PC-9 (cell line): ENCODE measurements around the gene NR2C2. TPM values are rescaled to one million over a fixed set of nuclear protein-coding genes. Genes with fewer than 3 reads are reported as not detected.
A peak's percentile ranks its signal among the peaks of the same experiment; 100 is the strongest.

Experiments
- BruUV-seq: library from RNA; stranded (reverse); fragments of 400-500 nt; replicated peaks from 2 replicates; lab custom pipeline; 2021; lab: Mats Ljungman, UMichigan
- CTCF ChIA-PET: fragments of 300-600 bp; sonication (Branson Sonifier 250); formaldehyde crosslinking; loops from one replicate; lab custom pipeline; 2022; ENCODE audit warnings: antibody characterized with exemption; lab: Charles Lee
- POLR2A ChIA-PET: fragments of 300-600 bp; sonication (Branson Sonifier 250); formaldehyde crosslinking; loops from one replicate; lab custom pipeline; 2022; ENCODE audit warnings: antibody characterized with exemption; ENCODE audit not compliant: unreplicated experiment; lab: Charles Lee
- DNase-seq, 2 experiments: peaks; one replicate each; pipeline versions ENCODE4 v3.0.0 to v3.0.0-alpha.2; 2015 to 2022; ENCODE audit warnings: mixed read lengths in 1 of 2
- H2AFZ ChIP-seq: fragments of 200-600 bp; sonication (generic); 2 replicates; pipeline ENCODE4 v1.8.1; 2017; ENCODE audit warnings: antibody characterized with exemption
- H3F3A ChIP-seq: fragments of 200-600 bp; sonication (generic); 2 replicates; pipeline ENCODE4 v1.8.1; 2017; ENCODE audit warnings: antibody characterized with exemption, mild to moderate bottlenecking, low read depth; ENCODE audit not compliant: insufficient read depth
- H3K27ac ChIP-seq: fragments of 200-600 bp; sonication (generic); 2 replicates; pipeline ENCODE4 v1.6.1; 2016; ENCODE audit warnings: mixed run types
- H3K27me3 ChIP-seq: fragments of 200-600 bp; sonication (generic); 2 replicates; pipeline ENCODE4 v1.6.1; 2016; ENCODE audit warnings: low read depth, mixed run types; ENCODE audit not compliant: insufficient read depth
- H3K36me3 ChIP-seq: fragments of 200-600 bp; sonication (generic); 2 replicates; pipeline ENCODE4 v1.6.1; 2016; ENCODE audit warnings: low read depth, mixed run types
- H3K4me1 ChIP-seq: fragments of 200-600 bp; sonication (generic); replicated peaks from 2 replicates; pipeline ENCODE4 v1.6.1; 2016; ENCODE audit warnings: mixed run types; ENCODE audit not compliant: insufficient read depth
- H3K4me2 ChIP-seq: fragments of 200-600 bp; sonication (generic); 2 replicates; pipeline ENCODE4 v1.6.1; 2017; ENCODE audit warnings: mixed run types
- H3K4me3 ChIP-seq: fragments of 200-600 bp; sonication (generic); 2 replicates; pipeline ENCODE4 v1.6.1; 2016; ENCODE audit warnings: mixed run types
- H3K79me2 ChIP-seq: fragments of 200-600 bp; sonication (generic); 2 replicates; pipeline ENCODE4 v1.6.1; 2017; ENCODE audit warnings: low read depth, mixed run types
- H3K9me2 ChIP-seq: fragments of 200-600 bp; sonication (generic); 2 replicates; pipeline ENCODE4 v1.8.1; 2017; ENCODE audit warnings: mild to moderate bottlenecking; ENCODE audit not compliant: insufficient read depth
- H3K9me3 ChIP-seq: fragments of 200-600 bp; sonication (generic); 2 replicates; pipeline ENCODE4 v1.8.1; 2016; ENCODE audit warnings: low read depth; ENCODE audit not compliant: insufficient read depth
- H4K20me1 ChIP-seq: fragments of 200-600 bp; sonication (generic); 2 replicates; pipeline ENCODE4 v1.8.1; 2017; ENCODE audit not compliant: insufficient read depth
- CTCF ChIP-seq: fragments of 200-600 bp; sonication (generic); conservative IDR thresholded peaks from 2 replicates; pipeline ENCODE4 v1.6.1; 2017; ENCODE audit warnings: mixed run types, antibody characterized with exemption, mild to moderate bottlenecking, moderate library complexity
- EZH2 ChIP-seq: fragments of 200-600 bp; sonication (generic); IDR thresholded peaks from 2 replicates; pipeline ENCODE4 v1.8.0; 2017; ENCODE audit warnings: antibody characterized with exemption, low read depth
- intact Hi-C: fragments of 100-400 bp; cut with micrococcal nuclease; formaldehyde crosslinking; loops from one replicate; pipeline ENCODE4 v1.10.0; 2022; ENCODE audit not compliant: unreplicated experiment
- total RNA-seq: library from RNA; stranded (reverse); gene quantifications from 2 replicates; pipeline ENCODE4 v1.2.3, GENCODE V29; 2021

Gene NR2C2
- total RNA-seq, 1 experiment from 2014 or later: 44.1 TPM

GRCh38 chr3:15063238-15063637, 115.9 kb downstream of the NR2C2 start:
- Histone ChIP-seq H3K9me3 (no peaks in the 10 kb centered on the region), H3K4me1 (peaks cover 18% of the 10 kb centered on the region), H3K79me2 (peaks cover 36% of the 10 kb centered on the region), H3K27me3 (no peaks in the 10 kb centered on the region), H3K36me3 (no peaks in the 10 kb centered on the region; the same call in 1 of the 2 replicates), H3K27ac (no peak overlapping the region), H3K4me3 (peak overlapping the region; percentile 97; the same call in 1 of the 2 replicates), H2AFZ (no peak overlapping the region), H4K20me1 (peaks cover 17% of the 10 kb centered on the region; the same call in 1 of the 2 replicates), H3K9me2 (no peaks in the 10 kb centered on the region; the same call in 1 of the 2 replicates), H3F3A (peaks cover 10% of the 10 kb centered on the region), H3K4me2 (peak overlapping the region; percentile 95)
- no peak for TF ChIP-seq CTCF
- TF ChIP-seq EZH2: no peak
- no peak for DNase-seq
- no TSS peak for BruUV-seq
- intact Hi-C loops: no loop called here
- ChIA-PET POLR2A (no interaction called here), CTCF (no interaction called here)

- Histone ChIP-seq H3K9me3 (no peaks in the 10 kb centered on the region), H3K27ac (no peak overlapping the region), H3K9me2 (no peaks in the 10 kb centered on the region; the same call in 1 of the 2 replicates), H3K4me1 (peaks cover 18% of the 10 kb centered on the region), H2AFZ (no peak overlapping the region), H3K4me2 (peak overlapping the region; percentile 95), H3F3A (peaks cover 6% of the 10 kb centered on the region; the same call in 1 of the 2 replicates), H3K27me3 (no peaks in the 10 kb centered on the region), H4K20me1 (peaks cover 14% of the 10 kb centered on the region; the same call in 1 of the 2 replicates), H3K4me3 (peak overlapping the region; percentile 97), H3K79me2 (peaks cover 34% of the 10 kb centered on the region), H3K36me3 (no peaks in the 10 kb centered on the region; the same call in 1 of the 2 replicates)
- ChIA-PET POLR2A (interaction anchor here (0.6 kb wide), 1 partner anchor 137 kb away, joined by 6 read pairs; no protein-coding TSS in a partner anchor), CTCF (no interaction called here)
- intact Hi-C loops: no loop called here
- TF ChIP-seq CTCF: no peak
- TF ChIP-seq EZH2: no peak
- BruUV-seq: TSS peak; percentile 46
- no peak for DNase-seq
Observed at GRCh38 chr3:15063656-15064286, 116.4 kb downstream of the NR2C2 start.

GRCh38 chr3:15064299-15064834, 117.0 kb downstream of the NR2C2 start:
- peak overlapping the region; percentile 97 for H2AFZ ChIP-seq
- H3K36me3 ChIP-seq: no peaks in the 10 kb centered on the region
- H3K9me2 ChIP-seq: no peaks in the 10 kb centered on the region; the same call in 1 of the 2 replicates
- H3F3A ChIP-seq: peaks cover 6% of the 10 kb centered on the region; the same call in 1 of the 2 replicates
- peak in 1 of 2 experiments; percentile 7 for DNase-seq
- H3K27ac ChIP-seq: 0 out of 2 replicates have a peak overlapping the region, but pooled peaks have one; percentile 36
- H4K20me1 ChIP-seq: peaks cover 12% of the 10 kb centered on the region; the same call in 1 of the 2 replicates
- no peaks in the 10 kb centered on the region for H3K27me3 ChIP-seq
- H3K9me3 ChIP-seq: no peaks in the 10 kb centered on the region
- POLR2A ChIA-PET: interaction anchor here (0.6 kb wide), 1 partner anchor 138 kb away, joined by 6 read pairs; no protein-coding TSS in a partner anchor
- TF ChIP-seq EZH2 (no peak), CTCF (no peak)
- H3K4me2 ChIP-seq: peak overlapping the region; percentile 95
- H3K4me3 ChIP-seq: peak overlapping the region; percentile 97
- peaks cover 18% of the 10 kb centered on the region for H3K4me1 ChIP-seq
- BruUV-seq: no TSS peak
- intact Hi-C loops: no loop called here
- CTCF ChIA-PET: interaction anchor here (1.3 kb wide), 1 partner anchor 13 kb away, joined by 4 read pairs; no protein-coding TSS in a partner anchor
- H3K79me2 ChIP-seq: peaks cover 34% of the 10 kb centered on the region
